GM19099 (cell line): Measurements from ENCODE around the gene STON2.

Experiments used
- POLR2A ChIP-seq: IDR thresholded peaks from 3 replicates; pipeline ENCODE4 v1.6.1; 2011; ENCODE audit warnings: low read depth; ENCODE audit not compliant: insufficient read length; ENCODE audit errors: extremely low read depth

The STON2 gene

DNA sequence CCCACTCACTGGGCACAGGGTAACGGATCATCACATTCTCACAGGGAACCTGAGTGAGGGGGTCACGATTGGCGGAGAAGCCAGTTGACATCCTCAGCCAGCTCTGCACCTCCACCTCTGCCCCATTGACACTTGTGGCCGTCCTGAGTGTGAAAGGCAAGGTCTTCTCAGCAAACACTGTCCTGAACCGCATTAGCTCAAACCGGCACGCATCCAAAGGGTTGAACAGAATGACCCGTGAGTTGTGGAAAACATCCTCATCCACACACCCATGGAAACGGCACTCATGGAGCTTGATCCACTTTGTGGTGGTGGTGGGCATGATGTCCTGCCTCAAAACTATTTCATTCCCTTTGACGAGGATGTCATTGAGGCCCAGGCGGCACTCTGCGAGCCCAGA, 123.0 kb downstream of the STON2 start:
- no peak for TF ChIP-seq POLR2A

DNA sequence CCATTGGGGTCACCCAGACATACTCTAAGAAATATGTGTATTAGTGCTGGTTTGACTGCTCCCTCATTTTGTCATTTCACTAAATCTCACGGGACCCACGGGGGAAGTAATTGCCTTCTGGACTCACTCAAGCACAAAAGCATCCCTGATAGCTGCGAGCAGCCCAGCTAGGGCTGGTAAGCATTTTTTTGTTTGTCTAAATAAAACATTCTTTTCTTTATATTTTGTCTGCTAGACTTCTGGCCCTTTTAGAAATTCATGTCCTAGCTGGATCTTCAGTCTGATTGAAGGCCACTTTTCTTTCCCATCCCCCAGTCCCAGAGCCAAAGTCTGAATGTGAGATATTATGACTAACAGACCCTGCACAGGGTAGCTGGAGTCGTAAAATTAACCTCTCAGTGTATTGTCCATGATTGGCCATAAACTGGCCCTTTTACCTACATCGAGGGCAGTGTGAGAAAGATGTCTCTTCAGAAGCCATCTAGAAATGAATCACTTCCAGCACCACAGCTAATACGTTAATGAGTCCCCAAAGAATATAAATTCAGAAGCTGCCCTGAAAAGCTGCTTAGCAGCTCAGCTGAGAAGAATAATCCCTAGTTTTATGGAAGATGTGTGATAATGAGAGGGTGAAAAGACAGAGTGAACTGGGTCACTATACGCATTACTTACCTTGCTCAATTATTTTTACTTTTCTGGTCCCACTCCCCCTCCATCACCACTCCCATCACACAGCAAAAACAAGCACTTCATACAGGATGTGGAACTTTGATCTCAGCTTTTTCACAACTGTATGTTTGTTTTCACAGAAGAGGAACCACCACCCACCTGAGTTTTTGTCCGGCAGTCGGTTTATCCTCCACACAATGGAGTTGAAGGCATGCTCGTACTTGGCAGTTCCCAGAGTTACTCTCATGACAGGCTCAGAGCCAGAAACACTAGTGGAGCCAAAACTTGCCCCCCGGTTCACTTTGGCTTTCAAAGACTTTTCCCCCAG, 123.8 kb downstream of the STON2 start:
- TF ChIP-seq POLR2A = no peak

DNA sequence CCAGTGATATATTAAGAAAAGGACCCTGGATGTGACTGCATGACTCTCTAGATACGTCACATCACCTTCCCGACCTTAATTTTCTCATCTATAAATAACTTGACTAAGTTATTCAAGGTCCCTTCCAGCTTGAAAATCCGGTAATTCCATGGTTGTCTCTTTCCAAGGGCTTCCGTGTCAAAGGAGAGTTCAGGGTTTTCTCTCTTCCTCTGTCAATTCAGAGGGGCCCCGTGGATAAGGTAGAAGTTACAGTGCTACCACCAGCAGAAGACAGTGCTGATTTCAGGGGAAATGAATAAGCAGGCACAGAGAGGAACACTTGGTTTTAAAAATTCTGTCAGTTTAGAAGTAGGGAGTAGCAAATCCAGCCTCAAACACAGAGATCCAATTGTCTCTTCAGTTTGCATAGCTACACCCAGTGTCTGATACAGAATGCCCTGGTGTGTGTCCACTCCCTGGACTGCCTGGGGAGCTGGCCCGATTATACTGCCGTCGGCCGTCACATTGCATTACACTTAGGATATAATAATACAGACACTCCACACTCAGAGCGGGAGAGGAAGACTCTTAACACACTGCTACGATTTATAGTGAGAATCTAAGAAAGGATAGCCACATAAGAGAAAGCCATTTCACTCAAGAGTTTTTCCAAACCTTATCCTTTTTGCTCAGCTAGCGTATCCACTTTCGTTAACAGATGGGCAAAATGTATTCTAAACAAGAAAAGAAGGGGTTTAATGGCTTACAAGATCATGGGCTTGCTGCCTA, 124.6 kb downstream of the STON2 start:
- TF ChIP-seq POLR2A = no peak

DNA sequence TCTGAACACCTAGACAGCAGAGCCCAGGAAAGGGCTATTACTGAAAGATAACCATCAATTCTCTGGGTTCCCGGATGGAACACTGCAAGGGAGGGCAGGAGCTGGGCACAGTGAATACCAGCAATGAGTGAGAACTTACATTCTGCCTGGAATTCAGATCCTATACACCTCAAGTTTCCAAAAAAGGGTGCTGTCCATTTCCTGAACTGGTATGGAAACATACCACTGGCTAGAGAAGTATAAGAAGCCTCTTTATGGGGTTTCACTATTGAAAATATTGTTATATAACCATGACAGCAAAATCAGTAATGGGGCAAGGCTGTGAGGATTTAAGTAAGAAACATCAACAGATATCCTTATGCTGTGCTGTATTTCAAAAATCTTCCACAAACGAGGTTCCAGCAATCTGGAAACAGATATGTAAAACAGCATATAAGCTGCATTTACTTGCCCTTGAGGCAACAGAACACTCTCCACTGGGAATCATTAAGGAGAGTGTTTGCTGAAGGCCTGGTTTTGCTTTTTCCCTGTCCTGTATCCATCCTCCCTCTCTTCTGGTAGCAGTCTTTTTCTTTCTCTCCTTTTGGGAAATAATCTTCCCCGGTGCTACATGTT, 126.1 kb downstream of the STON2 start:
- no peak for TF ChIP-seq POLR2A

DNA sequence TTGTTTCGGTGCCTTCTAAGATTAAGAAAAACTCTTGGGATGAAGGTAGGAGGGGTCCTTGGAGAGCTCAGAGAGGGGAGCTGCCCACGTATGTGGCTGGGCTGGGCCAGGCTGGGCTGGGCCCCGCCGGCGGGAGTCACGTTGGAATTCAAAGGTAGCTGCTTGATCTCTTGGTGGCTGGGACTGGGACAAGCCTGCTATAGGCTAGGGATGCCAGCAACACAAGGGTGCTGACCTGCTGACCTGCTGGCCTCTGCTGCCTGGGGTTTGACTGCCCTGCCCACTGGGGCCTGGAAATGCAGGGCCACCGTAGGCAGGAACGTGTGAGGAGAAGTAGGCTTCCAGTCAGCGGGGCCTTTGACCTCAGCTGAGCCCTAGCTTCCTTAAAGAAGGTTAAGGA, 126.6 kb downstream of the STON2 start:
- no peak for TF ChIP-seq POLR2A

DNA sequence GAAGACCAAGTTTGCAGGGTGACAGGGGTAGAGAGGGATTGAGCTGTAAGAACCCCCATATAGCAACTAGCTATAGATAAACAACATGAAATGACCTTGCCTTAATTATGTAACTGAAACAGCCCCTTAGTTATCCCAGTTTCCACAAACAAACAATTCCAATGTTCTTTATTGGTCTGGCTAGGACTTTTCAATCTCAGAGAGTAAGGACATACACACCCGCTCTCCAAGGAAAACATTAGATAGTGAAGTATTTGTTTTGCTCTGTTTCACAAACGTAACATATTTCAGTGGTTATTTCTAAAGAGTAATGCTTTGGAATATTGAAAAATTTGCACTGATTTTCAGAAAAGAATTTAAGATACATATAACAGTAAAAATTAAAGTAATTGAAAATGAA, 127.8 kb downstream of the STON2 start:
- no peak for TF ChIP-seq POLR2A

DNA sequence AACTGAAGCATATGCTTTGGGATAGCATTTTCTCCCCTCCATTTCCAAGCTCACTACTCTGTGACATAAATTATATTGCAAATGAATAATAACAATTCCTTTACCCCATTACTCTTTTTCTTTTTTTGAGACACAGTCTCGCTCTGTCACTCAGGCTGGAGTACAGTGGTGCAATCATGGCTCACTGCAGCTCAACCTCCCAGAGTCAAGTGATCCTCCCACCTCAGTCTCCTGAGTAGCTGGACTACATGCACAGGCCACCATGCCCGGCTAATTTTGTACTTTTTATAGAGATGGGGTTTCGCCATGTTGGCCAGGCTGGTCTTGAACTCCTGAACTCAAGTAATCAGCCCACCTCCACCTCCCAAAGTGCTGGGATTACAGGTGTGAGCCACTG, 130.1 kb downstream of the STON2 start:
- TF ChIP-seq POLR2A = no peak

DNA sequence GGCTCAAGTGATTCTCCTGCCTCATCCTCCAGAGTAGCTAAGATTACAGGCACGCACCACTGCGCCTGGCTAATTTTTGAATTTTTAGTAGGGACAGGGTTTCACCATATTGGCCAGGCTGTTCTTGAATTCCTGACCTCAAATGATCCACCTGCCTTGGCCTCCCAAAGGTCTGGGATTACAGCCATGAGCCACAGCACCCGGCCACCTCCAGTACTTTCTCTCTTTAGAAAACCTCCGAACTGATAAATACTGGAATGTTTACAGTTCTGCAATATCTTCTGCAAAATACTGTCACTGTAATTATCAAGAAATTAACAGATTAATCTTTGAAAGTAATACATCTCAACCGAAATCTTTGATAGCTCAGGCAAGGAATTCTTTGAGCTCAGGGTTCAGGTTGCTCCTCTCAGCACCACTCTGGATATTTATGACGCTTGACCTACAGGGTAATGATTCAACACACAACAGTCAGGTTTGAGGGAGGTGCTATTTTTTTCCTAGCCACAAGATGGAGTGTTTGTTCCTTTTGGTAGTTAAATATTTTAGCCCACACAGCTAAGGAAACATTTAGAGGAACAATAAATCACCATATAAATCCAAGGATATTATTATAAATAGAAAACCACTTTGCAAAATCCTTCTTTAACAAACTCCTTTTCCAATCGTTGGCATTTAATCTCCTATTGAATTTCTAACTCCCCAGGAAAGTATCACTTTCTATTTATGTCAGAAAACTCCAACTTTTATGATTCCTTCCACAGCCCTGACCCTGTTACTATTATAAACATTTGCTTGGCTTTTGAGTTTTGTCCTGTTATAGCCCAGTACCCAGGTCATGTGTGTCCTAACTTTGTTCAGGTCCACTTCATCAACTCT, 130.8 kb downstream of the STON2 start:
- no peak for TF ChIP-seq POLR2A

DNA sequence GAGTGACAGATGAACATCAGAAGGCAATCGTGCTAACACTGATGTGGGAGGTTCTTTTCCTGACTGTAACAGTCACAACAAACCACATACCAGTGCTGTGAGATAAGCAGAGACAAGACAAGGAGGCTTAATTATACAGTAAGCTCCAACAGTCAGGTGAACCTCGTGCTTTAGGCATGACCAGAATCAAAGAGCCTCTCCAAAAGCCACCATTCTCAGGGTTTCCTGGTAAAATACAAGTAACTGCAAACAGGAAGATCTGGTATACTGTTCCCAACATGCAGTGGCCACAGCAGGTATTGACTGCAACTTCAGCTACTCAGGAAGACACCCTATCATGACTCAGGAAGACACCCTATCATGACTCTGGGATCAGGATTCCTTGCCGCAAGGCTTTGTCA, 132.1 kb downstream of the STON2 start:
- TF ChIP-seq POLR2A = no peak

DNA sequence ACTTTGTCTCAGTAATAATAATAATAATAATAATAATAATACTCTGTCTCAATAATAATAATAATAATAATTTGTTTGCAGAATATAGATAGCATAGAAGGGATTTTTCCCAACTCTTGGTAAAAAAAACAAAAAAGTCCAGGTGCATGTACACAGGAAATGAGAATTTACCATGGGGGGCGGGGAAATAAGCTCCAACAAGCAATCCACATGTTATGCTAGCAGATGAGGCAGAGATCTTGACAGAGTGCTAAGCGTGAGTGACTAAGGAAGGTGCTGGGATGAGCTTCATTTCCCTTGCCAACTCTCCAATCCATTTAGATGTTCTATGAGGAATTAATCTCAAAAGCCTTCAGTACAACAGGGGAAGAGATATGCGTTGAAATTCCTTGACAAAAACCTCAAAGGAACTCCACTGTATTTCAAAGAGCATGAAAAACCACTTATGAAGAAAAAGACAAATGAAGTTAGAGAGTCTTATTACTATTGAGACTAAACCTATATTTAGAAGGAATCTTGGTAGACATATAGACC, 134.4 kb downstream of the STON2 start:
- no peak for TF ChIP-seq POLR2A

DNA sequence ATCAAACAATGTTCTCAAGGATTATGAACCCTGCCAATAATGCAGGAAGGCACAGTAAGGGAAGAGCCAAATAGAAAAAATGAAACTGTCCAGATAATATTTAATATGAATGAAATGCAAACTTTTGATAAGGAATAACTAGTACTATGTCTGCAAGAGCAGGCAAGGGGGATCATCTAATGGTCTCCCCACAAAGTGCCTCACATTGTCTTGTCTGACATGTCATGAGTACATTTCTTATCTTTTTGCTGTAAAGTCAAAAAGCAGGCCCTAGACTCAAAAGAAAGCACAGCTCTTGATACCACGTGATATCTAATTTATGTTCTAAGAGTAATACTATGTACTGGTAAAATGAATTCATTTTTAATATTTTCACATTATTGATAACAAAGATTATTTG, 135.5 kb downstream of the STON2 start:
- no peak for TF ChIP-seq POLR2A

DNA sequence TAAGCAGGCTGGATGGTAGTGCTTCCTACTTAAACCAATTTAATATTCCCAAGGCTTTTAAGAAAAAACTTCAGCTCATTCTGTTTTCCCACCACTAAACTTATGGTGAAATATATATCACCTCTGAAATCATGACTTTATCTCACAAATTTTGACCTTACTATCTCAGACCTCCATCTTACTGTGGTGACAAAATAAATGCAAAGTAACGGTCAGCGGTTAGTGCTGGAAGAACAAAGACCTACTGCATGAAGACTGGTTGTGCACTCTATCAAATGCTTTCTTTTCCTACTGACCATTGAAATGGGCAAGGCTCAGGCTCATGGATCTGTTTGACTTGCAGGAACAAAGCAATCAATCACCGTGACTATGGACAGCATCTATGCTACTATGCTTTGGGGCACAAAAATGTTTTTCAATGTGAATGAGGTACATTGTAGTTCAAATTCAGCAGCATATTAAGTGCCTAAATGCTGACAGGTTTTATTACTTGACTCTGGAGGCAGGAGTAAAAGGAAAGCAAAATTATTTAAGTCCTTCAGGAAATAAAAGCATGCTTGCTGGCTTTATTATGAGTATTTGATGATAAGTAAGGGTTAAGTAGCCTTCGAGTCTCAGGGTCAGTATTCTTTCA, 136.2 kb downstream of the STON2 start:
- no peak for TF ChIP-seq POLR2A

DNA sequence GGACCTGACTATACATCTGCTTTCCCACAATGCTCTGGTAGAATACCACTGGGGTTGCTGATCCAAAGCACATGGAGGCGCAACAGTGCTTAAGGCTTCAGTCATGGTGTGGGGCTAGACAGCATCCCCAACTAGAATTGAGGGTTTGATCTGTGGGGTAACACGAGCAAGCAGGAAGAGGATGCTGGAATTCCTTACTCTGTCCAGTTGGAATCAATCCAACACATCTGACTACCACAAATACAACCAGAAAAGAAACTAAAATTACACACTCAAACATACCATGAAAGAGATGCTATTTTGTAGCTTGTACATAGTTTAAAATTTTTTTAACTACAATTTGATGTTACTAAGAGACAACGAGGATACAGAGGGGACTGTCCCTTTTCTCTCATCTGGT, 138.9 kb downstream of the STON2 start:
- no peak for TF ChIP-seq POLR2A

DNA sequence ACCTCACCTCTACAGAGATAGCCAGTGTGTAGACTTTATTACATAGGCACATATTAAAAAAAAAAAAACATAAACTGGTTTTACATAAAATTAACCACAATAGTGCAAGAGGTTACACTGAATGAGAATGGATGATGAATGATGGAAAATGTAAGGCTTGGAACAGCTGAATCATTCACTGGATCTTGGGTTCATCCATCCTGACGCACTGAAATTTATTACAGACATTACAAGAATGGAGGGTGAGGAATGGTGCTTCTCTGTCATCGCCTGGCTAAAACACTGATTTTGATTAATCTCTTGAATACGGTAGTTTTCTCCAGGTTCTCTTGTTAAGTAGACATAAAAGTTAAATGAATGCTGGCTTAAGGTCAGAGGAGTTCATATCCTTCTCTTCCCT, 139.4 kb downstream of the STON2 start:
- TF ChIP-seq POLR2A = no peak

DNA sequence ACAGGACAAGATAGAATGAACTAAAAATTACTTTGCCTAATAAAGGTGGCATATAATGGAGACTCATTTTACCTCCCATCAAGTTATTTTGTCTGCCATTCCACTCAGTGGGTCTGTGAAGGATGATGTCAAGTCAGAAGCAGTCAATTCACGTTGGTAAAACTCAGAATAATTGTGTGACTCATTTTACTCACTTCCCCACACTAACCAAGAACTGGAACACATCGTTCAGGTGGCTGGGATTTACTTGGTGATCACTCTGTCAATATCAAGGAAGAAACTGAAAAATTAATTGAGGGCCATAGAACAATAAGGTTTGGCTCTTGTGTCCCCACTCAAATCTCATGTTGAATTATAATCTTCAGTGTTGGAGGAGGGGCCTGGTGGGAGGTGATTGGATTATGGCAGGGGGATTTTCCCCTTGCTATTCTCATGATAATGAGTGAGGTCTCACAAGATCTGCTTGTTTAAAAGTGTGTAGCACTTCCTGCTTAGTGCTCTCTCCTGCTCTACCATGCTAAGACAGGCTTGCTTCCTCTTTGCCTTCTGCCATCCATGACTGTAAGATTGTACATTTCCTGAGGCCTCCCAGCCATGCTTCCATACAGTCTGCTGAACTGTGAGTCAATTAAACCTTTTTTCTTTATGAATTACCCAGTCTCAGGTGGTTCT, 143.7 kb downstream of the STON2 start:
- no peak for TF ChIP-seq POLR2A
